SK-N-SH (cell line): ENCODE measurements around the gene ETNK2. TPM values are rescaled to one million over a fixed set of nuclear protein-coding genes. Genes with fewer than 3 reads are reported as not detected.

Experiments used
- CTCF ChIA-PET: fragments of 300-600, 350-600 bp; formaldehyde crosslinking; extraction: SDS; loops from one replicate; lab custom pipeline; 2021; lab: Yijun Ruan, JAX
- POLR2A ChIA-PET: fragments of 350-600 bp; sonication (Branson Sonifier 250); formaldehyde crosslinking; extraction: SDS; loops from one replicate; lab custom pipeline; 2020; ENCODE audit warnings: antibody characterized with exemption, inconsistent platforms; lab: Yijun Ruan, JAX
- DNase-seq: peaks from one replicate; pipeline ENCODE4 v3.0.0; 2012
- H2AFZ ChIP-seq: fragments of 200-600 bp; sonication (generic); 2 replicates; pipeline ENCODE4 v1.8.1; 2016; ENCODE audit warnings: antibody characterized with exemption, mild to moderate bottlenecking, low read depth
- H3F3A ChIP-seq: fragments of 200-600 bp; sonication (generic); replicated peaks from 2 replicates; pipeline ENCODE3; 2016; ENCODE audit warnings: antibody characterized with exemption, mild to moderate bottlenecking; ENCODE audit not compliant: insufficient read depth
- H3K27ac ChIP-seq, 2 experiments: fragments of 200-500 bp in 1 of 2; fragments of 200-600 bp in 1 of 2; sonication (Bioruptor generic) in 1 of 2; sonication (generic), shearing (Covaris generic) in 1 of 2; 2 replicates each; pipeline versions ENCODE4 v1.5.1 to v1.6.1; 2014 to 2016; ENCODE audit warnings: low read depth in 2 of 2, inconsistent platforms in 1 of 2, low read length in 1 of 2, mild to moderate bottlenecking in 1 of 2, mixed read lengths in 1 of 2
- H3K27me3 ChIP-seq: fragments of 200-600 bp; sonication (generic), shearing (Covaris generic); 2 replicates; pipeline ENCODE4 v1.6.1; 2016; ENCODE audit warnings: mixed run types; ENCODE audit not compliant: insufficient read depth
- H3K36me3 ChIP-seq, 2 experiments: fragments of 200-500 bp in 1 of 2; fragments of 200-600 bp in 1 of 2; sonication (Bioruptor generic) in 1 of 2; sonication (generic) in 1 of 2; replicated peaks in 1 of 2; 2 replicates each; pipeline versions ENCODE3 to v1.5.1; 2014 to 2016; ENCODE audit warnings: low read length in 1 of 2, mild to moderate bottlenecking in 1 of 2; ENCODE audit not compliant: insufficient read depth in 2 of 2, control insufficient read depth in 1 of 2
- H3K4me1 ChIP-seq, 2 experiments: fragments of 200-500 bp in 1 of 2; fragments of 200-600 bp in 1 of 2; sonication (Bioruptor generic) in 1 of 2; sonication (generic), shearing (Covaris generic) in 1 of 2; 2 replicates each; pipeline versions ENCODE4 v1.5.1 to v1.6.1; 2014 to 2016; ENCODE audit warnings: low read depth in 1 of 2, low read length in 1 of 2, mixed run types in 1 of 2; ENCODE audit not compliant: insufficient read depth in 2 of 2, control insufficient read depth in 1 of 2
- H3K4me2 ChIP-seq: fragments of 200-600 bp; sonication (generic), shearing (Covaris generic); 2 replicates; pipeline ENCODE4 v1.6.1; 2017; ENCODE audit warnings: mixed run types
- H3K4me3 ChIP-seq, 2 experiments: fragments of 200-500 bp in 1 of 2; fragments of 200-600 bp in 1 of 2; sonication (Bioruptor generic) in 1 of 2; sonication (generic), shearing (Covaris generic) in 1 of 2; 2 replicates each; pipeline versions ENCODE4 v1.5.1 to v1.8.1; 2014 to 2016; ENCODE audit warnings: low read depth in 2 of 2, inconsistent platforms in 1 of 2, low read length in 1 of 2, mild to moderate bottlenecking in 1 of 2, mixed read lengths in 1 of 2, moderate library complexity in 1 of 2
- H3K79me2 ChIP-seq: fragments of 200-600 bp; sonication (generic); 2 replicates; pipeline ENCODE4 v1.8.1; 2017; ENCODE audit warnings: mild to moderate bottlenecking; ENCODE audit not compliant: insufficient read depth
- H3K9ac ChIP-seq: fragments of 200-600 bp; sonication (generic); 2 replicates; pipeline ENCODE4 v1.6.1; 2017; ENCODE audit warnings: mixed run types
- H3K9me2 ChIP-seq: fragments of 200-600 bp; sonication (generic); 2 replicates; pipeline ENCODE4 v1.6.1; 2017; ENCODE audit warnings: mixed run types
- H3K9me3 ChIP-seq: fragments of 200-600 bp; sonication (generic); 2 replicates; pipeline ENCODE4 v1.6.1; 2017; ENCODE audit warnings: mixed run types, mild to moderate bottlenecking, moderate library complexity
- H4K20me1 ChIP-seq: fragments of 200-600 bp; sonication (generic); 2 replicates; pipeline ENCODE4 v1.6.1; 2017; ENCODE audit warnings: mild to moderate bottlenecking, mixed run types; ENCODE audit not compliant: insufficient read depth
- CHD2 ChIP-seq: fragments of 150-350 bp; IDR thresholded peaks from 2 replicates; pipeline ENCODE4 v1.6.1; 2018; ENCODE audit warnings: low read length; ENCODE audit not compliant: partially characterized antibody
- FOSL2 ChIP-seq: IDR thresholded peaks from 2 replicates; pipeline ENCODE4 v1.4.0; 2012; ENCODE audit warnings: low read depth, mild to moderate bottlenecking, moderate library complexity, borderline replicate concordance
- FOXM1 ChIP-seq: IDR thresholded peaks from 2 replicates; pipeline ENCODE4 v1.4.0; 2012; ENCODE audit warnings: low read depth, mild to moderate bottlenecking
- GABPA ChIP-seq: IDR thresholded peaks from 2 replicates; pipeline ENCODE4 v1.4.0; 2012; ENCODE audit warnings: low read depth, mild to moderate bottlenecking
- MAX ChIP-seq: IDR thresholded peaks from 2 replicates; pipeline ENCODE4 v1.4.0; 2012; ENCODE audit warnings: low read depth
- MXI1 ChIP-seq: IDR thresholded peaks from 2 replicates; pipeline ENCODE4 v1.6.1; 2012; ENCODE audit warnings: mild to moderate bottlenecking, low read depth, low read length, improper control_type of control experiment
- NFIC ChIP-seq: IDR thresholded peaks from 2 replicates; pipeline ENCODE4 v1.4.0; 2012; ENCODE audit warnings: borderline replicate concordance
- PBX3 ChIP-seq: IDR thresholded peaks from 2 replicates; pipeline ENCODE4; 2012
- RCOR1 ChIP-seq: fragments of 150-350 bp; IDR thresholded peaks from 2 replicates; pipeline ENCODE4 v1.6.1; 2017; ENCODE audit warnings: antibody characterized with exemption, low read length
- REST ChIP-seq: IDR thresholded peaks from 2 replicates; pipeline ENCODE4 v1.6.1; 2012; ENCODE audit warnings: mild to moderate bottlenecking, low read depth, low read length, moderate library complexity
- SIN3A ChIP-seq: IDR thresholded peaks from 2 replicates; pipeline ENCODE4 v1.6.1; 2012; ENCODE audit warnings: low read depth, mild to moderate bottlenecking, low read length, moderate library complexity, borderline replicate concordance
- SMC3 ChIP-seq: IDR thresholded peaks from 2 replicates; pipeline ENCODE4 v1.6.1; 2012; ENCODE audit warnings: low read depth, low read length, improper control_type of control experiment
- TCF12 ChIP-seq: IDR thresholded peaks from 2 replicates; pipeline ENCODE4 v1.4.0; 2012
- USF1 ChIP-seq: IDR thresholded peaks from 2 replicates; pipeline ENCODE4 v1.4.0; 2012; ENCODE audit warnings: low read depth, borderline replicate concordance
- USF2 ChIP-seq: fragments of 150-350 bp; IDR thresholded peaks from 2 replicates; pipeline ENCODE4 v1.6.1; 2017; ENCODE audit warnings: antibody characterized with exemption, low read length, low read depth, borderline replicate concordance
- WGBS: methylation state at CpG from one replicate; pipeline ENCODE4 v1.1.6; 2017; ENCODE audit warnings: low lambda C conversion rate; 5-methylcytosine and 5-hydroxymethylcytosine counted together
- polyA plus RNA-seq, 3 experiments: library from polyadenylated mRNA; depleted of rRNA; stranded (reverse); fragments of >200 nt; gene quantifications; 2 replicates each; pipeline ENCODE4 v1.2.3, GENCODE V29; 2012

Gene ETNK2
- polyA plus RNA-seq, 1 of the 3 experiments (the other 2 are of a cell fraction) = 16.1 TPM

- Histone ChIP-seq H2AFZ (no peak overlapping the region), H3K4me2 (no peak overlapping the region), H3K27ac (no peak overlapping the region), H3K9me2 (no peaks in the 10 kb centered on the region), H3K27me3 (no peaks in the 10 kb centered on the region), H3K79me2 (no peaks in the 10 kb centered on the region; the same call in 1 of the 2 replicates), H4K20me1 (no peaks in the 10 kb centered on the region), H3K4me1 (peaks cover 0 to 13% of the 10 kb centered on the region in 2 experiments; a peak in 1 of 4 replicates), H3F3A (no peaks in the 10 kb centered on the region), H3K36me3 (no peaks in the 10 kb centered on the region), H3K9ac (no peak overlapping the region), H3K4me3 (no peak overlapping the region), H3K9me3 (no peaks in the 10 kb centered on the region)
- no peak for TF ChIP-seq CHD2
- no peak for TF ChIP-seq USF2
- TF ChIP-seq MAX = no peak
- no peak for TF ChIP-seq NFIC
- no peak for TF ChIP-seq GABPA
- TF ChIP-seq TCF12 = no peak
- TF ChIP-seq FOXM1 = no peak
- TF ChIP-seq SIN3A = no peak
- TF ChIP-seq SMC3 = no peak
- TF ChIP-seq PBX3 = no peak
- TF ChIP-seq RCOR1 = no peak
- TF ChIP-seq USF1 = no peak
- no peak for TF ChIP-seq REST
- no peak for TF ChIP-seq MXI1
- TF ChIP-seq FOSL2 = no peak
- CTCF ChIA-PET = interaction anchor here (1.1 to 1.3 kb wide), 2 partner anchors 34 to 96 kb away, joined by 5 read pairs; no protein-coding TSS in a partner anchor
- DNase-seq = no peak
- POLR2A ChIA-PET = no interaction called here
- 92% methylated on average over 14 of the region's 15 CpGs for WGBS
Measured at GRCh38 chr1:204094856-204095634, 56.8 kb downstream of the ETNK2 start.
